ENCODE results near the gene MYBBP1A.
"Not testable (repeated sequence)": the region's sequence is repeated elsewhere in the genome, so short reads cannot be mapped to it uniquely, and the experiment has no call there.

Gene MYBBP1A

GRCh38 chr17:4593021-4593421 is 37.8 kb upstream of the MYBBP1A start:
- Histone ChIP-seq H3K9me3 (ENCODE audit: control insufficient read depth, low read length) (no peaks in the 10 kb centered on the region), H3K4me3 (ENCODE audit: low read depth, low read length) (no peak overlapping the region), H3K27me3 (ENCODE audit: control insufficient read depth, insufficient read depth, low read length) (no peaks in the 10 kb centered on the region), H2AFZ (no peak overlapping the region), H3K4me2 (ENCODE audit: low read length) (no peak overlapping the region), H3K4me1 (peaks cover 6% of the 10 kb centered on the region), H3K27ac (no peak overlapping the region), H3K9ac (no peak overlapping the region), H3K36me3 (ENCODE audit: control insufficient read depth, insufficient read depth, low read length) (no peaks in the 10 kb centered on the region), H3K79me2 (no peaks in the 10 kb centered on the region)
- TF ChIP-seq CTCF (IDR thresholded peaks at IDR 0.05) = no peak

- Histone ChIP-seq H3K4me3 (ENCODE audit: low read depth, low read length) (no peak overlapping the region), H3K9ac (no peak overlapping the region), H3K4me2 (ENCODE audit: low read length) (no peak overlapping the region), H3K27me3 (ENCODE audit: control insufficient read depth, insufficient read depth, low read length) (no peaks in the 10 kb centered on the region), H3K4me1 (peaks cover 6% of the 10 kb centered on the region), H3K36me3 (ENCODE audit: control insufficient read depth, insufficient read depth, low read length) (no peaks in the 10 kb centered on the region), H3K9me3 (ENCODE audit: control insufficient read depth, low read length) (no peaks in the 10 kb centered on the region), H3K27ac (no peak overlapping the region), H3K79me2 (no peaks in the 10 kb centered on the region), H2AFZ (no peak overlapping the region)
- TF ChIP-seq CTCF (IDR thresholded peaks at IDR 0.05) = no peak
These were observed 37.2 kb upstream of the MYBBP1A start for GRCh38 chr17:4592240-4593005.

- Histone ChIP-seq H3K9ac (no peak overlapping the region), H3K27me3 (ENCODE audit: control insufficient read depth, insufficient read depth, low read length) (no peaks in the 10 kb centered on the region), H3K4me2 (ENCODE audit: low read length) (no peak overlapping the region), H3K79me2 (no peaks in the 10 kb centered on the region), H3K9me3 (ENCODE audit: control insufficient read depth, low read length) (no peaks in the 10 kb centered on the region), H3K36me3 (ENCODE audit: control insufficient read depth, insufficient read depth, low read length) (no peaks in the 10 kb centered on the region), H3K27ac (no peak overlapping the region), H3K4me3 (ENCODE audit: low read depth, low read length) (no peak overlapping the region), H3K4me1 (peaks cover 6% of the 10 kb centered on the region), H2AFZ (no peak overlapping the region)
- TF ChIP-seq CTCF (IDR thresholded peaks at IDR 0.05) = no peak
These were observed 36.3 kb upstream of the MYBBP1A start for GRCh38 chr17:4591529-4591928.

GRCh38 chr17:4590981-4591453 is 35.8 kb upstream of the MYBBP1A start:
- Histone ChIP-seq H3K4me3 (ENCODE audit: low read depth, low read length) (no peak overlapping the region), H3K9ac (no peak overlapping the region), H3K4me1 (peaks cover 6% of the 10 kb centered on the region), H3K9me3 (ENCODE audit: control insufficient read depth, low read length) (no peaks in the 10 kb centered on the region), H2AFZ (no peak overlapping the region), H3K27ac (no peak overlapping the region), H3K79me2 (no peaks in the 10 kb centered on the region), H3K36me3 (ENCODE audit: control insufficient read depth, insufficient read depth, low read length) (no peaks in the 10 kb centered on the region), H3K27me3 (ENCODE audit: control insufficient read depth, insufficient read depth, low read length) (no peaks in the 10 kb centered on the region), H3K4me2 (ENCODE audit: low read length) (no peak overlapping the region)
- no peak for TF ChIP-seq CTCF (IDR thresholded peaks at IDR 0.05)

GRCh38 chr17:4590042-4590441 is 34.9 kb upstream of the MYBBP1A start:
- not testable (repeated sequence) for H3K4me1 ChIP-seq

More at GRCh38 chr17:4590042-4590441, 34.9 kb upstream of the MYBBP1A start:
- H3K4me2 ChIP-seq (ENCODE audit: low read length); H3K9me3 ChIP-seq (ENCODE audit: control insufficient read depth, low read length); H3K4me3 ChIP-seq (ENCODE audit: low read depth, low read length); H3K27me3 ChIP-seq (ENCODE audit: control insufficient read depth, insufficient read depth, low read length); H3K9ac ChIP-seq; H3K79me2 ChIP-seq; H3K27ac ChIP-seq; H2AFZ ChIP-seq; H3K36me3 ChIP-seq (ENCODE audit: control insufficient read depth, insufficient read depth, low read length): not testable (repeated sequence)

Measured in parathyroid adenoma (tissue), 2 donors.